Occipital lobe (tissue), 2 donors: ENCODE results near the gene FIGNL1. TPM values are rescaled to one million over a fixed set of nuclear protein-coding genes. Genes with fewer than 3 reads are reported as not detected.
"Not testable (repeated sequence)": the region's sequence is repeated elsewhere in the genome, so short reads cannot be mapped to it uniquely, and the experiment has no call there.

Experiments used
- DNase-seq: peaks from one replicate; lab custom pipeline; 2025; lab: John Stamatoyannopoulos, UW
- total RNA-seq: library from RNA; depleted of rRNA; stranded (reverse); fragments of >200 nt; gene quantifications from one replicate; pipeline ENCODE4 v1.2.3, GENCODE V29; 2014

Gene FIGNL1
- total RNA-seq, 1 donor from 2014 or later: 47.7 TPM

DNA sequence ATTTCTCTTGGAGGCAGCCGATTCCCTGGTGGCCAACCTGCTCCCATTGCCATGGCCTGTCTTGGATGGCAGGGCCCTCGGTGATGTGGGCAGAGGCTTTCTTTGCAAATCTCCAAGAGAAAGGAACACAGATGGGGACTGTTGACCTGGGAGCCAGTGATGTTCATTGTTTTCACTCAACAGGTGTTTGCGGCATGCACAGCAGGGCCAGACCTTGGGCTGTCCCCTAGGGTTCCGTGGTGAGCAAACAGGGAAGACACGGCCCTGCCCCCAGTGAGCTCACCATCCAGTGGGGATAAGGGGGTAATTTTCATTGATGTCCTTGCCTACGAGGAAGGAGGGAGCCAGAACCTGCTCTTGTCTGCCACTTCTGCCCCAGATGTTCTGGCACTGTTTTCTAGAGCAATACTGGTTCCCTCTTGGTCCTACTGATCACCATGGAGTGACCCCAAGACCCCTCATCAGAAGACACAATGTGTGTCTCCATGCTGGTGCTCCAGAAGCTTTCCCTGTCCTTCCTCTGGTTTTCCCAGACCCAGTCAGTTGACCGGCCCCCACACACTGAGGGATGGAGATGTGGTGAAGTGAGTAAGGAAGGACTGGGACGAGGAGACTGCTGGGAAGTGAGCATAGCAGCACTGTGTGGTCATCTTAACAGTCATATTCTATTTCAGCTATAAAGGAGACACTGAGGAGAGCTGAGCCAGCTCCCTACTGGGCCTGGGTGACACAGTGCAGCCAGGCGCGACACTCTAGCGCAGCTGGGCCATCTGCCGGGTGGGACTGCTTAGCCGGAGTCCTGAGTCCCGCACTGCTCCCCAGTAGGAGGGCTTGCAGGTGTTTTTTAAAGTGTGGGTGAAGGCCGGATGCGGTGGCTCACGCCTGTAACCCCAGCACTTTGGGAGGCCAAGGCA is 20.4 kb upstream of the FIGNL1 start:
- no peak for DNase-seq

DNA sequence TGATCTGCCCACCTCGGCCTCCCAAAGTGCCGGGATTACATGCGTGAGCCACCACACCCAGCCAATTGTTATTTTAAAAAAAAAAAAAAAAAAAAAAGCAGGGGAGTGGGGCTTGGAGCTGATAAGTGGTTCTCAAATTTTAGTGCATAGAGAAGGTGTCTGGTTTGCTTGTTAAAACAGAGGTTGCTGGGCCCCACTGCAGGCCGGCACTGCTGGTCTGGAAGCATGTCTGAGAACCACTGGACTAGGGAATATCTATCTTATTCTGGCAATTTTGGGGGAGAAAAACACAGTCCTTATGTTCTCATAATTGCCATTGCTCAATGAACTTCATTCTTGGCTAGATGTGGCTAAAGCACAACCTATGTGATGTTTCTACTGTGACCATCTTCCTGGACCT is 19.0 kb upstream of the FIGNL1 start:
- no peak for DNase-seq

DNA sequence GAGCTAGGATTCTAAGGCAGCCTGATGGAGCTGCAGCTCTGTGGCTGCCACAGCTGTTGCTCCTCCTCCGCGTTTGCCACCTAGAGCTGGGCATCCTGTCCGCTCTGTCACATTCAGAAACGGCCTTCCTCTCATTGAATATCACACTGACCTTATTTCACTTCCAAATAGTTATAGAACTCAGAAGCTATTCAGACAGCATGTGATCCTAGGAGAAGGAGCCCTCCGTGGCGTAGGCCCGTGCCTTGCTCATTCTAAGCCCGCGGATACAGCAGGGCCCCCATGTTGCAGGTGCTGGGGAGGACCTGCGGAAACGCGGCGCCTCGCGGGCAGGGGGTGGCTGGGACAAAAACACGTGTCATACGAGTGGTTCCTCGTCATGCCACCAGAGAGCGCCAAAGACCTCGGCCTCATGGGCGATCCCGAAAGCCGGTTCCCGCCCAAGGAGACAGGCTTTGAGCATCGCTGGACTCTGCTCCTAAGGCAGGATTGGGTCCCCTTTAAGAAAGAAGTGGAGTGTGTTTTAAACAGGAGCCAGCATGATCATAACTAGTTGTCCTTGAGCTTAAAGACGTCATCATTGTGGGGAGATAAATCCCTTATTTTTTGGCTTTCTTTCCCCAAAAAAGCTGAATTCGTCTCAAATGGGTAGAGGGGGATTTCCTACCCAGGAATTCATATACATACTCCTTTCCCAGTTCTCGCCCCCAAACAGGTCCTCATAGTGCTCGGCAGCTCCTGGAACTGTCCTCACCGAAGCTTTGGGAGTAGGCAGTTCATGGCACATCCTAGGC is 17.9 kb upstream of the FIGNL1 start:
- DNase-seq: peak; percentile 68

DNA sequence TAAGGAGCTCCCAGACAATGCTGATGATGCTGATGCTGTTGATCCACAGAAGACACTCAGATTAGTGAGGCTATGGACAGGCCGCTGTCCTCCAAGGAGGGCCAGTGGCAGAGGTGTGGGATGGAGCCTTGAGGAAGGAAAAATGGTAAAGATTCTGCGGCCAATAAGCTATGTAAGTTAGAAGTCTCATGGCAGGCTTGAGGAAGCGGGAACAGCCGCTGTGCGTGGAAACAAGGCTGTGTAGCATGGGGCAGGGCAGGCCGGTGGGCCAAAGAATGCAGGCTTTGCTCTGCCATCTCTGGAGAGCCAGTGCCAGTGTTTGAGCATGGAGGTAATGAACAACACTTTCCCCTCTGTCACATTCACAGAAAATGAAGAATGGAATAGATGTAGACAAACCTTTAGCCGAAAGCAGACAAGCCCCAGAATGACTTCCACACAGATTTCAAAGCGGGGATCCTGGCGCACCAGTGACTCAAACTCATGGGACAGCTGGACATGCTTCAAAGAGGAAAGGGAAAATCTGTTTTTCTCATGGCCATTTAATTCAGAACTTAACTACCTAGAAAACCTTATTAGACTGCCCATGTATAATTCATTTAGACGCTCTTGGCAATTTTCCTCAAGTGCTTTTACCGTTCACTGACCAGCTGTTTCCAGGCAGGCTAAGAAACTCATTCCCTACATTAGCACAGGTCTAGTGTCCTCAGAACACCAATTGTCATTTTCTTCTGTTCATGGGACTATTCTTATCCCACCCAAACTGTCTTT is 16.9 kb upstream of the FIGNL1 start:
- no peak for DNase-seq

- DNase-seq: no peak
Measured at GRCh38 chr7:50463035-50463434, 12.9 kb upstream of the FIGNL1 start.

GRCh38 chr7:50462361-50462760 is 12.2 kb upstream of the FIGNL1 start:
- DNase-seq: no peak

- no peak for DNase-seq
Measured at GRCh38 chr7:50461695-50462094, 11.5 kb upstream of the FIGNL1 start.

GRCh38 chr7:50459183-50459582 is 9.0 kb upstream of the FIGNL1 start:
- not testable (repeated sequence) for DNase-seq

DNA sequence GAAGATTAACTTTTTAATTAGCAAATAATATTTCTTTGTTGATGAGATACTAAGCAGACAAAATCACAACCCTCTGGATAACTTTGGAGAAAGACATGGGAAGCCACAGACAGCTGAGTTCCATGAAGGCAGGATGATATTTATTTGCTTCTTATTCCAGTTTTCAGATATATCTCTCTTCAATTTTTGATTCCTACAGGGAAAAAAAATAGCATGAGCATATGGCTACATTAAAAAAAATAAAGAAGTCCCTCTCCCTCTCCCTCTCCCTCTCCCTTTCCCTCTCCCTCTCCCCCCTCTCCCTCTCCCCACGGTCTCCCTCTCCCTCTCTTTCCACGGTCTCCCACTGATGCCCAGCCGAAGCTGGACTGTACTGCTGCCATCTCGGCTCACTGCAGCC is 8.5 kb upstream of the FIGNL1 start:
- not testable (repeated sequence) for DNase-seq

- DNase-seq: no peak
Measured at GRCh38 chr7:50456371-50457123, 6.4 kb upstream of the FIGNL1 start.

- DNase-seq: no peak
Measured at GRCh38 chr7:50455658-50456057, 5.5 kb upstream of the FIGNL1 start.

GRCh38 chr7:50454968-50455367 is 4.8 kb upstream of the FIGNL1 start:
- DNase-seq: no peak

GRCh38 chr7:50450590-50451032 is 461 bp upstream of the FIGNL1 start:
- peak; percentile 21 for DNase-seq

DNA sequence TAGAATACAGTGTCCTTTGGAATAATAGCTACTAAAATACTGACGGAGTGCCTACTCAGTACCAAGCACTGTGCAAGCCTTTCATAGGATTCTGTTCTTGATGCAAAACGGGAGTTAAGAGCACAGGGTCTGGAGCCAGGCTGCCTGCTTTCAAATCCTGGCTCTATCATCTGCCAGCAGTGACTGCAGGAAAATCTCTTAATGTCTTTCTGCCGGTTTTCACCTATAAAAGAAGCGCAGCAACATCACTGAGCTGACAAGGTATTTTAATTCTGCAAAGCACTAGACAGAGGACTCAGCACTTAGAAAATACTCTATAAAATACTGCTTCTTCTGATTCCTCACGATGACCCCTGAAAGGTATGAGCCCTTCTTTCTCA is 659 bp downstream of the FIGNL1 start:
- no peak for DNase-seq

GRCh38 chr7:50448823-50449222 is 1.3 kb downstream of the FIGNL1 start:
- DNase-seq: no peak

GRCh38 chr7:50446542-50446960 is 3.6 kb downstream of the FIGNL1 start:
- no peak for DNase-seq

DNA sequence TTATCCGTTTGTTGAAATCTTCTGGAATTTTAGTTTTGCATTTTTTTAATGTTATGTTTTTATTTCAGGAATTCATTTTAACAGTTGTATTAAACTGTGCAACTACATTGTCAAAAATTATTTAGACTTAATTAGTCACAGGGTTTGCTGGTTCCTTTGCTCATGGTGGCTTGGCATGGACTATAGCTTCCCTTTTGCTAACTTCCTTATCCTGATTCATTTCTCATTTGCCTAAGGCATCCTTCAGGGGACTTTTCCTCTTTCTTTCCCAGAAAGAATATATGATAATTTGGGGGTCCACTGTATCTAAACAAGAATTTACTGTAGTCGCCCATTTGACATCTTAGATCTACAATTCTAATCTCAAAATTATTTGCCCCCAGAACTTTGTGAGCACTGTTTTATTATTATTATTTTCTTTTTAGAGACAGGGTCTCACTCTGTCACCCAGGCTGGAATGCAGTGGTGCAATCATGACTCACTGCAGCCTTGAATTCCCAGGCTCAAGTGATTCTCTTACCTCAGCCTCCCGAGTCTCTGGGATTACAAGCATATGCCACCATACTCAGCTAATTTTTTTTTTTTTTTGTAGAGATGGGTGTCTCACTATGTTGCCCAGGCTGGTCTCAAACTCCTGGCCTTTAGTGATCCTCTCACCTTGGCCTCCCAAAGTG is 13.9 kb downstream of the FIGNL1 start:
- no peak for DNase-seq

DNA sequence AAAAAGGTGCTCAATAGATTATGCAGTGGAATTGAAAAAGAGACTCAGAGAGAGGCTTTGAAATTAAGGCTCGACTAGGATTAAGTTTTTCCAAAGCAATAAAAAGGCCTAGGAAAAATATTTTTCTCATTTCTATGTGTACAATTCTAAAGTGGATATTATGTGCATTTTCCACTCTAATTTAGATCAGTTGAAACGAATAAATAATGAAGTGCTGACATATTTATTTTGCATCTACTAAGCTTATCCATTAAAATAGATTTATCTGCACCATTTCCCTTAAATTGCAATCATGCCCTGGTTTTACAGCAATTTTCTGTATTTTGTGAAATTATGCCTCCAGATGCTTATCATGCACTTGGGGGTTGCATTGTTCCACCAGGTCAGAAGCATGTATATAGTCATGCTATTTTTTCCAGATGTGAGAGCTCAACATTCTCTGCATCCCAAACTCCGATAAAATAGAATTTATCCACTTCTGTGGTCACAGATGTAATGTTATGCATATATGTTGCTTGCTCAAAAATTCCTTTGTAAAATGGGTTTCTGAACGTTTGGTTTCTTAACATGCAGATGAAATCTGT is 18.3 kb downstream of the FIGNL1 start:
- DNase-seq: no peak

DNA sequence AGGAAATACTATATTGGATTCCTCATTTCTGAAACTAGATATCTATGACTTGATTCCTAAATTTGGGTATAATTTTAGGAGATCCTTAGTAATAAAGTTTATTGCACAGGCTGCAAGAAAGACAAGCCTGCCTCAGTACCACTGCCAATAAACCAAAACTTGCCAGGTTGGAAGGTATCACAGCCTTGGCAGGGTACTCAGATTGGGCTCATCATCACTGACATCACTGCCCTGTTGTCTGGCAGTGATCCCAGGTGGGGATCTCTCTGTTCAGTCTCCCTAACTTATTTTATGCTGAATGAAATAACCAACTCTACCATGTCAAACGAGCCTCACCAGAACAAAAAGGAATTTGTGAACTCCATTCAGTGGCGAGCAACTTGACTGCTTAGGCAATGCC is 18.8 kb downstream of the FIGNL1 start:
- no peak for DNase-seq

GRCh38 chr7:50428911-50429310 is 21.2 kb downstream of the FIGNL1 start:
- DNase-seq: no peak
